Limb (tissue), 2 donors: ENCODE results near the gene ZNF530.

Experiments used
- DNase-seq, 2 donors: peaks; one replicate each; pipeline ENCODE4 v3.0.0-alpha.2; 2016; ENCODE audit errors: extremely low spot score in 2 of 2

ZNF530 gene

DNA sequence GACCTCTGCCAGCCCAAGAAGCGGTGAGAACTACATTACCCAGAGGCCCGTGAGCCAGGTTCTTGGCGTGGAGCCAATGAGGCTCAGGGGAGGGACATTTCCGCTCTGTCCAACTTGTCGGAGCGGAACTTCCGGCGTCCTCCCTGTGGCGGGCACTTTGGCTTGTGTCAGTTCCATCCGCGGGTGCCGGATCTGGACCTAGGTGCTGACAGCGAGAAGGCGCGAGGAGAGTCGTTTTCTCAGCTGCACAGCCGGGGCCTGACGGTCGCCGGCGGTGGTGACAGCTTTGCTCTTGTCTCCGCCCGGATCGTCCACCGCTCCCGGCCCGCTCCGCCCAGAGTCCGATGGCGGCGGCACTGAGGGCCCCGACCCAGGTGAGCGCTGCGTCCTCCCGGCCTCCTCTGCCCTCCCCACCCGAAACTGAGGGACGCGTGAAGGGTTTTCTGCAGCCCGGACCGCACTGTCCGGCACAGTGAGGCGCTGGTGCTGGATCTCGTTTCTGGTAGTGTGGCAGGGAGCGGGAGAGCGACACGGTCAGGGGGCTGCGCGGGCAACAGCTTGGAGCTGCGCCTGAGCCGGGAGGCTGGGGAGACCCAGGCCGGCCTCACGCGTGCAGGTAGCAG, at the start of gene ZNF530:
Gene ZNF530, plus strand, starts transcription at position 125 of the 623 bp plus-strand sequence. CDS start 4,461 bp downstream, outside the sequence.
- peak; percentile 86 to 95 for DNase-seq

DNA sequence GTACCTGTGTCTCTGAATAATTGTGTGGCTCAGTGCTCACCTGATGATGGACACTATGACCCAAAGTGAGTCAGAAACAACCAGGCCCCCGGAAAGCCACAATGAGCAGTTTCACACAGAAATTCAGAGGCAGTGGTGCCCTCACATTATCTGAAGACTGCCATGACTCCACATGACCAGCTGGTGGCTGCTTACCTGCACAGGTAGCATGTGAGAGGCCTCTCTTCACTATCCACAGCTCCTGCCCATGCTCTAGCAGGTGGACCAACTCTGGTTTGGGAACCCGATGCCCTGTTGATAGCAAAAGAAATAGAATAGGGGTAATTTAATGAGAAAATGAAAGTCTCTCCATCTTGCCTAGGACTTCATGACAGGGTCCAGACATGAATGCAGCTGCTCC, 47.3 kb upstream of the ZNF530 start:
- DNase-seq, result no peak

DNA sequence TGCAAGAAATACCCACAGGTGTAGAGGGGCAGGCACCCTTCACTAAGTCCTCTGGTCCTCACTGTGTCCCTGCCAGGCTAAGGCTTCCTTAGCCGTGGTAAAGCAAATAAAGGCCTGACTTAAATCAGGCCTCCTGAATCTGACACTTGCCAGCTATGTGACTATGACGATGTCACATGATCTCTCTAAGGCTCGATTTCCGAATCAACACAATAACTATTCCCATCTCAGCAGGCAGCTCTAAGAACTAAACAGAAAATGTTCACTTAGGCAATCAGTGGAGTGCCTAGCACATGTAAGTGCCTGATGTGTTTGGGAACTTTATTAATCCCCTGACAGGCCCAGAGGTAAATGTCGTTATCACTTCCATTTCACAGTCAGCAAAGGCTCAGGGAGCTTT, 42.0 kb upstream of the ZNF530 start:
- no peak for DNase-seq

DNA sequence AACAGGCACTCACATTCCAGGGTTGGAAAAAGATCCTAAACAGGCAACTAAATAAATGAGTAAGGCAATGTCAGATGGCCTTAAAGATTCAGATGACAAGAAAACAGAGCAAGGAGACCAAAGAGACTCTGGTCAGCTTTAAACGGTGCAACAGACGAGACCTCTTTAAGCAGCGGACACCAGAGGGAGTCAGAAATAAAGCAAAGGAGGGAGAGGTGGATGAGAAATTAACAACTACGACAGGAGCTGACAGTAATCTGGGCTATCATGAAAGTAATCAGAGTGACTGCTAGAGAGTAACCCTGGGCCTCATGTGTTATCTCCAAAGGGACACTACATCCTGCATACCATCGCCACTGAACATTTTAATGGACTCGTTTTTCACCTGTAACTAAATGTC, 41.2 kb upstream of the ZNF530 start:
- DNase-seq, result no peak

GRCh38 chr19:57559008-57559403, 40.7 kb upstream of the ZNF530 start:
- peak in 1 of 2 donors; percentile 33 for DNase-seq

DNA sequence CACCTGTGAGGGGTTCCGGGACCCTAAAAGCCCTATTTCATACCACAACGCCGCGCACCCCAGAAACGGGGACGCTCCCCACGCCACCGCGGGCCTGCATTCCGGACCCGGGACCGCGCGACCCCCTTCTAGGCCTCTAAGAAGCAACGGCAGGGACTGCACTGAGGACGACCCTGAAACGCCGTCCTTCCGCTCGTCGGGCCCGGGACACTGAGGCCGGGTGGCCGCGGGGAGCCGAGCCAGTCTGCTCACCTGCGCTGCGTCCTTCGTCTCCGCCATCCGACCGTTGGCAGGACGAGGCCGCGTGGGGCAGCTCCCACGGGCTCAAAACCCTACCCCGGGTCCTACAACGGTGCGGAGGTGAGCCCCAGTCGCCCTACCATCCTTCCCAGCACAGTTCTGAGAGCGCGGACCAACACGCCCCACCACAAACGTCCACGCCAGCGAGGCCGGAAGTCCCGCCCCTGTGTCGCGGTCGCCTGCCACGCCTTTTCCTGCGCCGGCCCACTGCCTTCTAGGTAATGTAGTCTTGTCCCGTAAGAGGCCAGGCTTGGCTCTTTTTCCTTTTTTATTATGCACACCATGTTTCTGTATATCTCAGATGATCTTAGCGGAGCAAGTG, 40.2 kb upstream of the ZNF530 start, which contains the start of gene ZNF550:
Gene ZNF550, minus strand, starts transcription at position 460 of the 622 bp plus-strand sequence. Its CDS starts 181 bp downstream, at position 279.
- peak; percentile 90 to 93 for DNase-seq

- peak in 1 of 2 donors; percentile 43 for DNase-seq
Measured at GRCh38 chr19:57560049-57560491, 39.6 kb upstream of the ZNF530 start.

- no peak for DNase-seq
Measured at GRCh38 chr19:57563547-57563946, 36.1 kb upstream of the ZNF530 start.

GRCh38 chr19:57566396-57567265, 33.1 kb upstream of the ZNF530 start:
- DNase-seq, result no peak

- no peak for DNase-seq
Measured at GRCh38 chr19:57570707-57571106, 29.0 kb upstream of the ZNF530 start.

DNA sequence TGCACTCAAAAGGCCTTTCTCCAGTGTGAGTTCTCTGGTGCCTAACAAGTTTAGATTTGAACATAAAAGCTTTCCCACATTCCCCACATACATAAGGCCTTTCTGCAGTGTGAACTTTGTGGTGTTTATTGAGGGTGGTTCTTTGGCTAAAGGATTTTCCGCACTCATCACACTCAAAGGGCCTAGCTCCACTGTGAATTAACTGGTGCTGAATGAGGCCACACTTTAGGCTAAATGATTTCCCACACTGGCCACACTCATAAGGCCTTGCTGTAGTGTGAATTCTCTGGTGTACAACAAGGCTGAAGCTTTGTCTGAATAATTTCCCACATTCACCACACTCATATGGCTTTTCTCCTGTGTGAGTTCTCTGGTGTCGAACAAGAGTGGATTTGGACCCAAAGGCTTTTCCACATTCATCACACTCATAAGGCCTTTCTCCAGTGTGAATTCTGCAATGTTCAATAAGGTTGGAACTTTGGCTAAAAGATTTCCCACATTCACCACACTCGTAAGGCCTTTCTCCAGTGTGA, 27.2 kb upstream of the ZNF530 start:
- no peak for DNase-seq

GRCh38 chr19:57576661-57577060, 23.0 kb upstream of the ZNF530 start:
- DNase-seq, result no peak

DNA sequence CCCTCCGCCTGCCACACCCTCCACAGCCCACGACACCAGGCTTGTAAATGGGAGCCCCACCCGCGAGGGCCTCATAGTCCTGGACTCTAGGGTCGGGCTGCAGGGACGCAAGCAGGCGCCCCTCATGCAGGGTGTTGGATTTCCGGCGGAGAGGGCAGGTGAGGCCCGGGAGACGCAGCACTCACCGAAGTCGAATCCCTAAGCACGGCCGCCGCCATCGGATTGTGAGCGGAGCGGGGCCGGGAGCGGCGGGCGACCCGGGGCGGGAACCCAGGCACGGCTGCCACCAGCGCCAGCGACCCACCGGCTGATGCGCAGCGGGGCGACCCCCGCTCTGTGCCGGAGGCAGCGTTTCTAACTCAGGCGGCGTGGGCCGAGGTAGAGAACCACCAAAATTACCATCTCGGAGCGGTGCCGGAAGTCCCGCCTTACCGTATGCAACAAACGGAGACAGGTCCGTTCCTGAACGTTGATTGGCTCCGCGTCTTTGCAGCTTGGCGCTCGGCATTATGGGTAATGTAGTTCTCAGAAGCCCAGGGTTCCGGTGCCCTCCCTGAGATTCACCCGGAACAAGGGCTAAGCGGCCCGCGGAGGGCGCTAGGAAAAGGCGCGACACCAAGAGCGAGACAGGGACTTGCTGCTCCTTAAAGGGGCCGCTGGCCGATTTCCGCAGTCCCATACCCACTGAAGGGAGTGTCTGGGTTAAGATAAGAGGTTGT, 21.0 kb upstream of the ZNF530 start, which contains the start of gene ZNF416:
Gene ZNF416, minus strand, starts transcription at position 425 of the 719 bp plus-strand sequence. Its CDS starts 207 bp downstream, at position 218.
- peak; percentile 94 to 99 for DNase-seq

- DNase-seq, result peak in 1 of 2 donors; percentile 32
Measured at GRCh38 chr19:57583104-57583520, 16.6 kb upstream of the ZNF530 start.

- peak; percentile 92 to 93 for DNase-seq
Measured at GRCh38 chr19:57583521-57584416, 15.9 kb upstream of the ZNF530 start, which contains the start of gene ZIK1. TSS of gene ZIK1 (plus strand) at chr19:57584145. CDS start at chr19:57584357, 212 bp downstream.

DNA sequence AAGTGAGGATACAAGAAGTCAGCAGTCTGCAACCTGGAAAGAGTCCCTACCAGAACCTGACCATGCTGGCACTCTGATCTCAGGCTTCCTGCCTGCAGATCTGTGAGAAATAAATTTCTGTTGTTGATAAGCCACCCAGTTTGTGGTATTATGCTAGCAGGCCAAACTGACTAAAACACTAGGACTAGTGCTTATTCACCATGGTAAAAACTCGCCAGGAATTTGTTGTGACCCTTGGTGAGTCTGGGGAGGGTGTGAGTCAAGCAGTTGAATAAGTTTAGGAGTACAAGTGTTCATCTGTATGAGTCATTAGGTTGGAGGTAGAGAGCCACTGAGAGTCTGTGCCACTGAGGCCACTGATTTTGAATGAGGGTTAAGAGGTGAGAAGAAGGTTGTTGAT, 12.2 kb upstream of the ZNF530 start:
- DNase-seq, result no peak

- DNase-seq, result no peak
Measured at GRCh38 chr19:57599377-57599760, 316 bp upstream of the ZNF530 start.

DNA sequence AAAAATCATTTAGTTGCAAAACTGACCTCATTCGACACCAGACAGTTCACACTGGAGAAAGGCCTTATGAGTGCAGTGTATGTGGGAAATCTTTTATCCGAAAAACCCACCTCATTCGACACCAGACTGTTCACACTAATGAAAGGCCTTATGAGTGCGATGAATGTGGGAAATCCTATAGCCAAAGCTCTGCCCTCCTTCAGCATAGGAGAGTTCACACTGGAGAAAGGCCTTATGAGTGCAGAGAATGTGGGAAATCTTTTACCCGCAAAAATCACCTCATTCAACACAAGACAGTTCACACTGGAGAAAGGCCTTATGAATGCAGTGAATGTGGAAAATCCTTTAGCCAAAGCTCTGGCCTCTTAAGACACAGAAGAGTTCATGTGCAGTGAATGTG, 7.2 kb downstream of the ZNF530 start:
- DNase-seq, result no peak

- DNase-seq, result no peak
Measured at GRCh38 chr19:57611113-57611512, 11.4 kb downstream of the ZNF530 start.
